Naive thymus-derived CD8-positive, alpha-beta T cell (primary cell): ENCODE measurements around the gene COA7. TPM values are rescaled to one million over a fixed set of nuclear protein-coding genes. Genes with fewer than 3 reads are reported as not detected.
A peak's percentile ranks its signal among the peaks of the same experiment; 100 is the strongest.
"Not testable (repeated sequence)": the region's sequence is repeated elsewhere in the genome, so short reads cannot be mapped to it uniquely, and the experiment has no call there.

ENCODE experiments used
- ATAC-seq, 2 donors: fragments of 150-1000 bp; cut with Tn5 transposase in 1 of 2; sonication (Bioruptor Pico), chemical (Tn5 transposase) in 1 of 2; 1 replicate in 1 of 2; 2 replicates in 1 of 2; pipeline ENCODE4 v1.10.0; 2021; ENCODE audit warnings: mild to moderate bottlenecking in 2 of 2, moderate library complexity in 2 of 2
- POLR2A ChIA-PET: fragments of 350-600 bp; sonication (Branson Sonifier 250); formaldehyde crosslinking; loops from one replicate; lab custom pipeline; 2021; ENCODE audit warnings: antibody characterized with exemption; lab: Charles Lee
- DNase-seq, 10 donors: peaks; one replicate each; pipeline versions ENCODE4 v3.0.0 to v3.0.0-alpha.2; 2020 to 2022
- H3K27ac Mint-ChIP-seq, 10 donors: one replicate each; pipeline ENCODE4 v1.8.0; 2020 to 2022; ENCODE audit warnings: mild to moderate bottlenecking in 10 of 10, mixed read lengths in 10 of 10, moderate library complexity in 4 of 10, inconsistent platforms in 1 of 10
- H3K27me3 Mint-ChIP-seq, 5 donors: one replicate each; pipeline ENCODE4 v1.8.0; 2021 to 2022; ENCODE audit warnings: mixed read lengths in 5 of 5
- H3K36me3 Mint-ChIP-seq, 3 donors: one replicate each; pipeline ENCODE4 v1.8.0; 2020 to 2022; ENCODE audit warnings: mixed read lengths in 3 of 3, mild to moderate bottlenecking in 2 of 3, inconsistent platforms in 1 of 3
- H3K4me1 Mint-ChIP-seq, 4 donors: one replicate each; pipeline ENCODE4 v1.8.0; 2021 to 2022; ENCODE audit warnings: mixed read lengths in 4 of 4
- H3K4me3 Mint-ChIP-seq, 10 donors: one replicate each; pipeline ENCODE4 v1.8.0; 2020 to 2022; ENCODE audit warnings: mild to moderate bottlenecking in 10 of 10, mixed read lengths in 10 of 10, moderate library complexity in 6 of 10, inconsistent platforms in 1 of 10
- H3K9me3 Mint-ChIP-seq, 9 donors: one replicate each; pipeline ENCODE4 v1.8.0; 2020 to 2022; ENCODE audit warnings: mixed read lengths in 9 of 9, mild to moderate bottlenecking in 3 of 9, inconsistent platforms in 1 of 9, moderate library complexity in 1 of 9
- polyA plus RNA-seq, 3 donors: library from polyadenylated mRNA; unstranded; fragments of 300-500 nt; fragmentation: Illumina TruSeq; gene quantifications; one replicate each; pipeline ENCODE4 v1.2.3, GENCODE V29; 2021
- total RNA-seq, 8 experiments: library from RNA in 2 of 8; stranded (reverse) in 2 of 8; gene quantifications; one replicate each; pipeline ENCODE4 v1.2.3 and lab custom pipeline; 2021 to 2026

COA7 gene
- total and polyA plus RNA-seq, 5 experiments from 2014 or later, result 2.4 to 4.2 (median 3.1) TPM

GRCh38 chr1:52695627-52696026 is 2.5 kb downstream of the COA7 start:
- POLR2A ChIA-PET, result interaction anchor here (1.1 kb wide), 1 partner anchor 8 kb away, joined by 3 read pairs; no protein-coding TSS in a partner anchor
- peak overlapping the region in 6 of 10 donors; percentile 5 to 68 (median 44) for H3K27ac Mint-ChIP-seq
- H3K36me3 Mint-ChIP-seq, result peaks cover 5 to 18% (median 8%) of the 10 kb centered on the region in 3 donors
- H3K27me3 Mint-ChIP-seq, result no peaks in the 10 kb centered on the region
- no peaks in the 10 kb centered on the region for H3K9me3 Mint-ChIP-seq
- DNase-seq (no peak), ATAC-seq (no peak)
- H3K4me3 Mint-ChIP-seq, result peak overlapping the region in 5 of 10 donors; percentile 5 to 52 (median 25)
- peaks cover 11 to 26% (median 18%) of the 10 kb centered on the region in 4 donors for H3K4me1 Mint-ChIP-seq

- Mint-ChIP-seq H3K4me1 (peaks cover 11 to 26% (median 17%) of the 10 kb centered on the region in 4 donors), H3K4me3 (no peak overlapping the region), H3K36me3 (peaks cover 5 to 18% (median 8%) of the 10 kb centered on the region in 3 donors)
Measured at GRCh38 chr1:52693843-52694242, 4.3 kb downstream of the COA7 start.

GRCh38 chr1:52693351-52693750 is 4.8 kb downstream of the COA7 start:
- Mint-ChIP-seq H3K4me1 (peaks cover 9 to 21% (median 12%) of the 10 kb centered on the region in 4 donors), H3K27ac (peak overlapping the region in 1 of 10 donors; percentile 13), H3K36me3 (peaks cover 5 to 18% (median 8%) of the 10 kb centered on the region in 3 donors)
- H3K4me3 Mint-ChIP-seq, H3K27me3 Mint-ChIP-seq, DNase-seq, ATAC-seq, H3K9me3 Mint-ChIP-seq: not testable (repeated sequence)
- POLR2A ChIA-PET, result interaction anchor here (0.6 to 0.7 kb wide), 2 partner anchors 140 to 161 kb away, joined by 3 to 4 read pairs; partner anchors contain the start of gene TUT4

More at GRCh38 chr1:52693843-52694242, 4.3 kb downstream of the COA7 start:
- ATAC-seq (no peak), DNase-seq (no peak)
- H3K9me3 Mint-ChIP-seq, result no peaks in the 10 kb centered on the region
- H3K27ac Mint-ChIP-seq, result no peak overlapping the region
- no peaks in the 10 kb centered on the region for H3K27me3 Mint-ChIP-seq
- POLR2A ChIA-PET, result interaction anchor here (0.6 kb wide), 1 partner anchor 161 kb away, joined by 3 read pairs; no protein-coding TSS in a partner anchor

- H3K27ac Mint-ChIP-seq, result no peak overlapping the region
- POLR2A ChIA-PET, result interaction anchor here (0.7 kb wide), 1 partner anchor 140 kb away, joined by 4 read pairs; the partner anchor contains the start of gene TUT4
Measured at GRCh38 chr1:52692697-52693096, 5.5 kb downstream of the COA7 start.

GRCh38 chr1:52691821-52692220 is 6.3 kb downstream of the COA7 start:
- POLR2A ChIA-PET, result no interaction called here
- peaks cover 8 to 24% (median 9%) of the 10 kb centered on the region in 3 donors for H3K36me3 Mint-ChIP-seq
- no peak for DNase-seq
- H3K4me3 Mint-ChIP-seq, result no peak overlapping the region
- peaks cover 0 to 9% (median 3%) of the 10 kb centered on the region in 4 donors for H3K4me1 Mint-ChIP-seq
- ATAC-seq, result no peak
- H3K9me3 Mint-ChIP-seq, result no peaks in the 10 kb centered on the region
- peak overlapping the region in 3 of 10 donors; percentile 1 to 26 (median 3) for H3K27ac Mint-ChIP-seq
- no peaks in the 10 kb centered on the region for H3K27me3 Mint-ChIP-seq

More at GRCh38 chr1:52692697-52693096, 5.5 kb downstream of the COA7 start:
- Mint-ChIP-seq H3K4me1 (peaks cover 6 to 17% (median 8%) of the 10 kb centered on the region in 4 donors), H3K27me3 (no peaks in the 10 kb centered on the region), H3K36me3 (peaks cover 5 to 18% (median 8%) of the 10 kb centered on the region in 3 donors), H3K4me3 (no peak overlapping the region), H3K9me3 (no peaks in the 10 kb centered on the region)
- DNase-seq (no peak), ATAC-seq (no peak)

GRCh38 chr1:52686830-52687229 is 11.3 kb downstream of the COA7 start:
- Mint-ChIP-seq H3K36me3 (peaks cover 2 to 8% (median 8%) of the 10 kb centered on the region in 3 donors), H3K9me3 (no peaks in the 10 kb centered on the region), H3K27me3 (no peaks in the 10 kb centered on the region), H3K27ac (peak overlapping the region in 7 of 10 donors; percentile 34 to 92 (median 78)), H3K4me1 (peaks cover 5 to 14% (median 10%) of the 10 kb centered on the region in 4 donors), H3K4me3 (no peak overlapping the region)
- ATAC-seq (no peak), DNase-seq (no peak)
- POLR2A ChIA-PET, result interaction anchor here (0.6 to 2.6 kb wide), 8 partner anchors 16 to 320 kb away, joined by 3 to 12 read pairs (median 4); partner anchors contain the start of genes ORC1, PRPF38A, SHISAL2A and TUT4

GRCh38 chr1:52686261-52686751 is 11.8 kb downstream of the COA7 start:
- H3K4me1 Mint-ChIP-seq, result peaks cover 5 to 14% (median 10%) of the 10 kb centered on the region in 4 donors

GRCh38 chr1:52684545-52684944 is 13.6 kb downstream of the COA7 start:
- H3K4me3 Mint-ChIP-seq, result no peak overlapping the region
- peak overlapping the region in 6 of 10 donors; percentile 6 to 81 (median 60) for H3K27ac Mint-ChIP-seq
- no peak for ATAC-seq
- POLR2A ChIA-PET, result interaction anchor here (0.7 to 1.0 kb wide), 2 partner anchors 51 to 245 kb away, joined by 3 read pairs; partner anchors contain the start of gene SHISAL2A
- H3K4me1 Mint-ChIP-seq, result peaks cover 8 to 17% (median 10%) of the 10 kb centered on the region in 4 donors
- no peaks in the 10 kb centered on the region for H3K9me3 Mint-ChIP-seq
- no peak for DNase-seq
- H3K27me3 Mint-ChIP-seq, result no peaks in the 10 kb centered on the region
- peaks cover 0 to 12% (median 5%) of the 10 kb centered on the region in 3 donors for H3K36me3 Mint-ChIP-seq

More at GRCh38 chr1:52686261-52686751, 11.8 kb downstream of the COA7 start:
- H3K27ac Mint-ChIP-seq, result peak overlapping the region; percentile 49 to 93 (median 80)
- H3K4me3 Mint-ChIP-seq, result peak overlapping the region in 4 of 10 donors; percentile 9 to 25 (median 14)
- not testable (repeated sequence) for H3K9me3 Mint-ChIP-seq, H3K27me3 Mint-ChIP-seq, H3K36me3 Mint-ChIP-seq
- peak; percentile 65 to 90 (median 78) for DNase-seq
- POLR2A ChIA-PET, result interaction anchor here (0.6 to 2.6 kb wide), 9 partner anchors 17 to 320 kb away, joined by 3 to 12 read pairs (median 4); partner anchors contain the start of genes ORC1, PRPF38A, SHISAL2A and TUT4
- ATAC-seq, result peak; percentile 99 to 100

- Mint-ChIP-seq H3K4me3 (no peak overlapping the region), H3K27ac (peak overlapping the region in 5 of 10 donors; percentile 32 to 73 (median 58)), H3K4me1 (peaks cover 8 to 17% (median 10%) of the 10 kb centered on the region in 4 donors), H3K36me3 (peaks cover 0 to 17% (median 5%) of the 10 kb centered on the region in 3 donors), H3K27me3 (no peaks in the 10 kb centered on the region), H3K9me3 (no peaks in the 10 kb centered on the region)
- ATAC-seq, result no peak
- DNase-seq, result no peak
- POLR2A ChIA-PET, result interaction anchor here (0.7 kb wide), 2 partner anchors 31 to 411 kb away, joined by 4 to 10 read pairs; no protein-coding TSS in a partner anchor
Measured at GRCh38 chr1:52683367-52683940, 14.7 kb downstream of the COA7 start.

- no peak overlapping the region for H3K4me3 Mint-ChIP-seq
- H3K27me3 Mint-ChIP-seq, result no peaks in the 10 kb centered on the region
- H3K27ac Mint-ChIP-seq, result peak overlapping the region in 3 of 10 donors; percentile 23 to 59 (median 30)
- no peaks in the 10 kb centered on the region for H3K9me3 Mint-ChIP-seq
- no peak for ATAC-seq
- POLR2A ChIA-PET, result no interaction called here
- no peak for DNase-seq
- H3K4me1 Mint-ChIP-seq, result peaks cover 4 to 15% (median 9%) of the 10 kb centered on the region in 4 donors
- H3K36me3 Mint-ChIP-seq, result peaks cover 0 to 26% (median 1%) of the 10 kb centered on the region in 3 donors
Measured at GRCh38 chr1:52681136-52681535, 17.0 kb downstream of the COA7 start.

- no peak overlapping the region for H3K4me3 Mint-ChIP-seq
- H3K27me3 Mint-ChIP-seq, result no peaks in the 10 kb centered on the region
- peak overlapping the region in 8 of 10 donors; percentile 2 to 85 (median 22) for H3K27ac Mint-ChIP-seq
- POLR2A ChIA-PET, result interaction anchor here (0.7 kb wide), 1 partner anchor 184 kb away, joined by 5 read pairs; no protein-coding TSS in a partner anchor
- DNase-seq, result no peak
- H3K9me3 Mint-ChIP-seq, result no peaks in the 10 kb centered on the region
- ATAC-seq, result no peak
- H3K4me1 Mint-ChIP-seq, result peaks cover 0 to 7% (median 4%) of the 10 kb centered on the region in 4 donors
- peaks cover 0 to 29% (median 1%) of the 10 kb centered on the region in 3 donors for H3K36me3 Mint-ChIP-seq
Measured at GRCh38 chr1:52680353-52680752, 17.8 kb downstream of the COA7 start.

- POLR2A ChIA-PET, result interaction anchor here (0.7 kb wide), 1 partner anchor 252 kb away, joined by 3 read pairs; no protein-coding TSS in a partner anchor
- H3K4me3 Mint-ChIP-seq, result no peak overlapping the region
- no peak for ATAC-seq
- H3K27ac Mint-ChIP-seq, result peak overlapping the region in 3 of 10 donors; percentile 44 to 75 (median 71)
- H3K9me3 Mint-ChIP-seq, result no peaks in the 10 kb centered on the region
- peaks cover 0 to 36% (median 5%) of the 10 kb centered on the region in 3 donors for H3K36me3 Mint-ChIP-seq
- H3K27me3 Mint-ChIP-seq, result no peaks in the 10 kb centered on the region
- peaks cover 0 to 8% (median 5%) of the 10 kb centered on the region in 4 donors for H3K4me1 Mint-ChIP-seq
- DNase-seq, result no peak
Measured at GRCh38 chr1:52679498-52679897, 18.6 kb downstream of the COA7 start.
